GM19372 (cell line): ENCODE results near the gene HAVCR2.
"Not testable (repeated sequence)": the region's sequence is repeated elsewhere in the genome, so short reads cannot be mapped to it uniquely, and the experiment has no call there.

ENCODE experiments used
- ATAC-seq: cut with Tn5 transposase; IDR thresholded peaks from one replicate; pipeline ENCODE4 v1.9.1; 2021; ENCODE audit warnings: mild to moderate bottlenecking, low read depth, moderate library complexity; ENCODE audit not compliant: unreplicated experiment

The HAVCR2 gene

GRCh38 chr5:157100140-157100679, 8.6 kb downstream of the HAVCR2 start:
- ATAC-seq = no peak

GRCh38 chr5:157088342-157088990, 20.4 kb downstream of the HAVCR2 start:
- peak; percentile 77 for ATAC-seq

- ATAC-seq = no peak
Measured at GRCh38 chr5:157086751-157087359, 22.0 kb downstream of the HAVCR2 start.

- ATAC-seq = no peak
Measured at GRCh38 chr5:157085930-157086329, 22.9 kb downstream of the HAVCR2 start.

GRCh38 chr5:157080286-157080685, 28.6 kb downstream of the HAVCR2 start:
- no peak for ATAC-seq

GRCh38 chr5:157076558-157076957, 32.3 kb downstream of the HAVCR2 start:
- ATAC-seq = no peak

GRCh38 chr5:157072508-157072907, 36.3 kb downstream of the HAVCR2 start:
- no peak for ATAC-seq

- ATAC-seq = no peak
Measured at GRCh38 chr5:157069949-157070348, 38.9 kb downstream of the HAVCR2 start.

- no peak for ATAC-seq
Measured at GRCh38 chr5:157068785-157069184, 40.1 kb downstream of the HAVCR2 start.

- ATAC-seq = no peak
Measured at GRCh38 chr5:157068339-157068738, 40.5 kb downstream of the HAVCR2 start.

- ATAC-seq = no peak
Measured at GRCh38 chr5:157067005-157067404, 41.8 kb downstream of the HAVCR2 start.

GRCh38 chr5:157066080-157066479, 42.8 kb downstream of the HAVCR2 start:
- ATAC-seq = no peak

GRCh38 chr5:157063776-157064430, 44.9 kb downstream of the HAVCR2 start:
- ATAC-seq = no peak

GRCh38 chr5:157059891-157060290, 49.0 kb downstream of the HAVCR2 start:
- no peak for ATAC-seq

- peak; percentile 72 for ATAC-seq
Measured at GRCh38 chr5:157059093-157059539, 49.7 kb downstream of the HAVCR2 start, which contains the start of gene HAVCR1. TSS of gene HAVCR1 (minus strand) at chr5:157059116. CDS start at chr5:157057943, 1,173 bp downstream.

- ATAC-seq = no peak
Measured at GRCh38 chr5:157057459-157058370, 51.1 kb downstream of the HAVCR2 start.

- ATAC-seq = not testable (repeated sequence)
Measured at GRCh38 chr5:157056848-157057247, 52.0 kb downstream of the HAVCR2 start.

GRCh38 chr5:157051604-157052245, 57.1 kb downstream of the HAVCR2 start:
- ATAC-seq = no peak

GRCh38 chr5:157050050-157050449, 58.8 kb downstream of the HAVCR2 start:
- ATAC-seq = no peak

- no peak for ATAC-seq
Measured at GRCh38 chr5:157049605-157050004, 59.2 kb downstream of the HAVCR2 start.
